ENCODE results near the gene RPL37. TPM values are rescaled to one million over a fixed set of nuclear protein-coding genes. Genes with fewer than 3 reads are reported as not detected.

Gene RPL37
- total and polyA plus RNA-seq, 9 of the 15 experiments (the other 6 are each of a cell fraction or from before 2014, with no cell fraction given): 2,342 to 7,963 (median 4,091) TPM

DNA sequence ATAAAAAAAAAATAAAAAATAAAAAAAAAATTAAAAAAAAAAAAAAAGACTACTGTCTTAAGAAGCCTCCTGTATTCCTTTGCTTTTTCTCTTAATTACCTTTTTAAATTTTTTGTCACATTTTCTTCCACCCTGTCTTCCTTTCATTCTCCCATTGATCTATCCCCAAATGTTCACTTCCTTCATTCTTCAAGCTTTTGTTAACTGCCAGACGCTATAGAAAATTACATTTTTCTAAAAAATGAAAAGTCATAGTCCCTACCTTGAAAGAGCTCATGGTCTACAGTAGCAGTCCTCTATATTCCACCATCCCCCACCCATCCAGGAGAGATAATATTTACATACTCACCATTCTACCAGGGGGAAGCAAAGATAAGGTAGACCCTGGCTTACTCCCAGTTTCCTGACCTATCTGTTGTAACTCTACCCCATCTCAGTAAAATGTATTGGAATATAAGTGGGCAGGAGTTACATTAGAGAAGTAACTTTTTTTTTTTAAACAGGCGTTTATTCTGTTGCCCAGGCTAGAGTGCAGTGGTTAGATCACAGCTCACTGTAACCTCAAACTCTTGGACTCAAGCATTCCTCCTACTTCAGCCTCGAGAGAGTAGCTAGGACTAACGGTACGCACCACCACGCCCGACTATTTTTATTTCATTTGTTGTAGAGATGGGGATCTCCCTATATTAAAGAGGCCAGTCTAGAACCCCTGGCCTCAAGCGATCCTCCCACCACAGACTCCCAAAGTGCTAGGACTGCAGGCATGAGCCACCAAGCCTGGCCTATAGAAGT lies 33.1 kb downstream of the RPL37 start (continued):
- TF ChIP-seq CBFB (CRISPR knock-in tag; IDR thresholded peaks at IDR 0.05) (no peak), RNF2 (IDR thresholded peaks at IDR 0.05) (peak; percentile 95), YY1 (IDR thresholded peaks at IDR 0.05; ENCODE audit: borderline replicate concordance in 1 of 3, control insufficient read depth in 1 of 3, extremely low read depth in 1 of 3, insufficient read depth in 3 of 3, insufficient read length in 1 of 3, insufficient replicate concordance in 2 of 3, low read depth in 1 of 3, low read length in 2 of 3) (no peak), PHF20 (IDR thresholded peaks at IDR 0.05; ENCODE audit: partially characterized antibody) (no peak)
- TF ChIP-seq, protein P1, sequence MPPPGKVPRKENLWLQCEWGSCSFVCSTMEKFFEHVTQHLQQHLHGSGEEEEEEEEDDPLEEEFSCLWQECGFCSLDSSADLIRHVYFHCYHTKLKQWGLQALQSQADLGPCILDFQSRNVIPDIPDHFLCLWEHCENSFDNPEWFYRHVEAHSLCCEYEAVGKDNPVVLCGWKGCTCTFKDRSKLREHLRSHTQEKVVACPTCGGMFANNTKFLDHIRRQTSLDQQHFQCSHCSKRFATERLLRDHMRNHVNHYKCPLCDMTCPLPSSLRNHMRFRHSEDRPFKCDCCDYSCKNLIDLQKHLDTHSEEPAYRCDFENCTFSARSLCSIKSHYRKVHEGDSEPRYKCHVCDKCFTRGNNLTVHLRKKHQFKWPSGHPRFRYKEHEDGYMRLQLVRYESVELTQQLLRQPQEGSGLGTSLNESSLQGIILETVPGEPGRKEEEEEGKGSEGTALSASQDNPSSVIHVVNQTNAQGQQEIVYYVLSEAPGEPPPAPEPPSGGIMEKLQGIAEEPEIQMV (tag; conservative IDR thresholded peaks at IDR 0.05; ENCODE audit: low read depth): no peak
- TF ChIP-seq, protein P2, sequence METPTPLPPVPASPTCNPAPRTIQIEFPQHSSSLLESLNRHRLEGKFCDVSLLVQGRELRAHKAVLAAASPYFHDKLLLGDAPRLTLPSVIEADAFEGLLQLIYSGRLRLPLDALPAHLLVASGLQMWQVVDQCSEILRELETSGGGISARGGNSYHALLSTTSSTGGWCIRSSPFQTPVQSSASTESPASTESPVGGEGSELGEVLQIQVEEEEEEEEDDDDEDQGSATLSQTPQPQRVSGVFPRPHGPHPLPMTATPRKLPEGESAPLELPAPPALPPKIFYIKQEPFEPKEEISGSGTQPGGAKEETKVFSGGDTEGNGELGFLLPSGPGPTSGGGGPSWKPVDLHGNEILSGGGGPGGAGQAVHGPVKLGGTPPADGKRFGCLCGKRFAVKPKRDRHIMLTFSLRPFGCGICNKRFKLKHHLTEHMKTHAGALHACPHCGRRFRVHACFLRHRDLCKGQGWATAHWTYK (CRISPR knock-in tag; IDR thresholded peaks at IDR 0.05): no peak
